ENCODE measurements around the gene ACTR8.

Gene ACTR8

GRCh38 chr3:53833700-53834099, 48.3 kb downstream of the ACTR8 start:
- DNase-seq: no peak

- no peak for DNase-seq
These were observed 48.8 kb downstream of the ACTR8 start for GRCh38 chr3:53833053-53833645.

DNA sequence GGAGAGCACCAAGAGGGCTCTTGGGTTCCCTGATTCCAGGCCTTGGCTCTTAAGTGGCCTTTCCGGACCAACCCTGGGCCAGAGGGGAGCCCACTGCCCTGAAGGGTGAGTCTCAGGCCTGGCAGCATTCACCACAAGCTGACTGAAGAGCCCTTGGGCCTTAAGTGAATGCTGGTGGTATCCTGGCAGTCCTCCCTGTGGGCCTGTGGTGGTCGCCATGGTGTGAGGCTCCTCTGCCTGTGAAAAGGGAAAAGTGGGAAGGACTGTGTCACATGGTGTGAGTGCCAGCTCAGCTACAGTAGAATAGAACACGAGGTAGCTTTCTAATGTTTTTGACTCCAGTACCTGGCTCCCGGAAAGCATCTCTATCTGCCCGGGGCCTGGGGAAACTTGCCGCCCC, 51.0 kb downstream of the ACTR8 start:
- no peak for DNase-seq

DNA sequence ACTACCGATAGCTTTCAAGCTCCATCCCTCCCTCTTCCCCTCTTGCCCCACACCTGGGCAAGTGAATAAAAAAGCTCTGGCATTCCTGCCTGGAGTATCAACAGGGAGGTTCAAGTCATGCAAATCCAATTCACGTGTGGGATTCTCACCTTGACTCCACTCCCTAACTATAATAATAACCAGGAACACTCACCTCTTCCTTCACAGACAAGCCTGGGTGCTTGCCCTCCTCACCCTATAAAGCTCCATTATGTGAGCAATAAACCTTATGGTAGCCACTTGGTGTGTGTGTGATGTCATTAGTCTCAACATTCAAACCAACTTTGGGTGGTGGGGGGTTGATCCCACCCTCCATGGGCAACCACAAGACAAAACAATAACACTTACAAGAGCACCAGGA, 52.3 kb downstream of the ACTR8 start:
- DNase-seq: no peak

DNA sequence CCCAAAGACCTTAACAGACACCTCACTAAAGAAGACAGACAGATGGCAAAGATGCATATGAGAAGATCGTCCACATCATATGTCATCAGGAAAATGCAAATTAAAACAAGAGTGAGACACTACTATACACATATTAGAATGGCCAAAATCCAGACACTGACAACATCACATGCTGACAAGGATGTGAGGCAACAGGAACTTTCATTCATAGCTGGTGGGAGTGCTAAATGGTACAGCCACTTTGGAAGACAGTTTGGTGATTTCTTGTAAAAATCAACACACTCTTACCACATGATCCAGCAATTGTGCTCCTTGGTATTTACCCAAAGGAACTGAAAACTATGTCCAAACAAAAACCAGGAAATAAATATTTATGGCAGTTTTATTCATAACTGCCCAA, 53.4 kb downstream of the ACTR8 start:
- DNase-seq: no peak

DNA sequence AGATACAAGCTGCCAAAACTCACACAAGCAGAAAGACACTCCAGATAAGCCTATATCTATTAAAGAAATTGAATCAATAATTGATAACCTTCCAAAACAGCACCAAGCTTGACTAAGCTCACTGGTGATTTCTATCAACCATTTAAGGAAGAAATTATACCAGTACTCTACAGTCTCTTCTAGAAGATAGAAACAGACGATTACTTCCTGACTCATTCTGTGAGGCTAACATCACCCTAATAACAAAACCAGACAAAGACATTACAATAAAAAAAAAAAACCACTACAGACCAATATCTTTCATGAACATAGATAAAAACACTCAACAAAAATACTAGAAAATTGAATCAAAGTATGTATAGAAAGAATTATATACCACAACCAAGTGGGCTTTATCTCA, 55.9 kb downstream of the ACTR8 start:
- DNase-seq: no peak

- DNase-seq: no peak
These were observed 57.2 kb downstream of the ACTR8 start for GRCh38 chr3:53824795-53825194.

GRCh38 chr3:53823956-53824657, 57.8 kb downstream of the ACTR8 start:
- DNase-seq: no peak

DNA sequence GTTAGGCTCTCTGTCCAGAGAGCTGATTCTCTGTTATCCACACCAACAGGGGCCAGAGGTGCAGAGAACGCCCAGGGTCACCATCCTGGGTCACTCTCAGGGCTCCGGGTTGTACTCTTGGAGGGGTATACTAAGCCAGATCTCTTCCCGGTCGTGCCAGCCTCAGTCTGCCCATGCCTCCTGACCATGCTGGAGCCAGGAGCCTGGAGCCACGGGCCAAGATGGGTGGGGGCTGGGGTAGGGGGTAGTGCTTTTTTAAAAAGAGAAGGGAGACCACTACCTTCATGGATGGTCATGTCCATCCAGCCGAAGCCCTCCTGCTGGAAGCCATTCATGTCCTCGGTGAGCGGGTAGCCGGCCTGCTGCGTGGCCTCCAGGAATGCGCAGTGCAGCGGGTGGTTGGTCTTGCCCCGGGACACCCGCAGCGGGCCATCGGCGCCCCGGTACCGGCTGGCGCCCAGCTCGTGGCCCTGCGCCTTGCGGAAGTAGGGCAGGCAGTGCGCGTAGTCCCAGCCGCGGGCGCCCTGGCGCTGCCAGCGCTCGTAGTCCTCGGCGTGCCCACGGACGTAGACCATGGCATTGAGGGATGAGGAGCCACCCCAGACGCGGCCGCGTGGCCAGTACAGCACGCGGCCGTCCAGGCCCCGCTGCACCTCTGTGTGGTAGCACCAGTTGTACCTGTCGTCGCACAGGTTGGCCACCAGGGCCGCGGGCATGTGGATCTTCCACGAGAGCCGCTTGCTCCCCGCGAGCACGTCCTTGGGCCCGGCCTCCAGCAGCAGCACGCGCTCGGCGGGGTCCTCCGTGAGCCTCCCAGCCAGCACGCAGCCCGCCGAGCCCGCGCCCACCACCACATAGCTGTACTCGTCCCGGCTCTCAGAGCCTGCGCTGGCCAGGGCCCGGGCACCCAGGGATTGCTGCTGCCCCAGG, 58.7 kb downstream of the ACTR8 start:
- no peak for DNase-seq

- no peak for DNase-seq
These were observed 59.6 kb downstream of the ACTR8 start for GRCh38 chr3:53822331-53822741.

DNA sequence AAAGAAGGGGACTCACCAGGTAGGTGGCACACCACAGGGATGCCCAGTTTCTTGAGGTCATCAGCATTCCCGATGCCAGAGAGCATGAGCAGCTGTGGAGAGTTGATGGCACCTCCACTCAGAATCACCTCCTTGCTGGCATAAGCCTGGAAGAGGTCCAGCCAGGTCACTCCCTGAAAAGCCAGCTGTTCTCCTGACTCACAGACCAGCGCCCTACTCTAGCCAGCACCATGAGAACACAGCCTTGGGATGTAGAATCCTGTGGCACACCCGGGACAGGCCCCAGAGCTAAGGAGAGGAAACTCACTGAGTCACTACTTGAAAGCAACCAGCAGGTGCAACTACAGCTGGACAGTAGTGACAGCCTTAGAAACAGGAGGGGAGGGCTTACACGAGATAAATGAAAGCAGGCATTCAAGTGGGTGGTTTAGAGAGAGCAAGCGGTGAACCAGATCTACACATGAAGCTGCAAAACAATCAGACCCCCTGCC, 60.3 kb downstream of the ACTR8 start:
- DNase-seq: no peak

- no peak for DNase-seq
These were observed 61.0 kb downstream of the ACTR8 start for GRCh38 chr3:53820756-53821580.

GRCh38 chr3:53820084-53820483, 61.9 kb downstream of the ACTR8 start:
- no peak for DNase-seq

- no peak for DNase-seq
These were observed 62.6 kb downstream of the ACTR8 start for GRCh38 chr3:53819163-53819868.

- no peak for DNase-seq
These were observed 63.5 kb downstream of the ACTR8 start for GRCh38 chr3:53818221-53819162.

GRCh38 chr3:53817809-53818208, 64.1 kb downstream of the ACTR8 start:
- DNase-seq: no peak

GRCh38 chr3:53817211-53817610, 64.7 kb downstream of the ACTR8 start:
- no peak for DNase-seq

Measured in effector CD8-positive, alpha-beta T cell (primary cell).